ENCODE measurements around the gene NODAL. TPM values are rescaled to one million over a fixed set of nuclear protein-coding genes. Genes with fewer than 3 reads are reported as not detected.

NODAL gene
- total and polyA plus RNA-seq, 7 experiments from 2014 or later: not detected

DNA sequence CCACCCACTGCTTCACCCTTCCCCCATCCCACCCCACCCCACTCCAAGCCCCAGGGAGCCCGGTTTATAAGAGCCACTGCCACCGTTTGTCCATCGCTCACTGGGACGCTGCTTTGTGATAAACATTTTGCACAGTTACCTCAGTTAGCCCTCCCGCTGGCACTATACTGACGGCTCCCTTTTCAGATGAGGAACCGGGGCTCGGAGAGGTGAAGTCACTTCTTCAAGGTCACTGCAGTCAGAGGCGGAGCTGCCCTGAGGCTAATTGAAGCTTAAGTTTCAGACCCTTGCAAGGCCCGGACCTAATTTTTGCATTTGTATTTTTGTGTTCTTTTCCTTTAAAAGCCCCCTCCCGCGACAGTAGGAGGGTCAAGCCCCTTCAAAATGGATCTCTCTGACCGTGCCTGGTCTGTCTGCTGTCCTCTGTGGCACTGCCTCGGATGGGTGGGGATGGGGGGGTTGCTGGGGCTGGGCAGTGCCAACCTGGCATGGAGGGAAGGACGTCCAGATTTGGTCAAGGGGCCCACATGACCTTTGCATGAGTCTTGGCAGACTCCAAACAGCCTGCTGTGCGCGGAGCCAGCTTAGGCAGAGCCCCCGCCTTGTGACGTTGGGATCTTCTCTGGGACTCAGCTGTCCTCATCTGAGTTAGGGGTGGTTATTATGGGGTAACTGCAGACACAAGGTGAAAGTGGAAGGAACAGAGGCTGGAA, 17.7 kb upstream of the NODAL start:
- Mint-ChIP-seq H3K27me3 (peaks cover 23 to 60% (median 39%) of the 10 kb centered on the region in 5 donors), H3K9me3 (no peaks in the 10 kb centered on the region), H3K4me3 (peak overlapping the region in 2 of 10 donors; percentile 47 to 55), H3K27ac (no peak overlapping the region), H3K36me3 (no peaks in the 10 kb centered on the region), H3K4me1 (peaks cover 0 to 8% (median 3%) of the 10 kb centered on the region in 7 donors)
- intact Hi-C loops (cut with micrococcal nuclease): no loop called here
- CTCF ChIA-PET: interaction anchor here (0.5 to 1.0 kb wide), 2 partner anchors 10 to 299 kb away, joined by 3 to 4 read pairs; no protein-coding TSS in a partner anchor
- ATAC-seq (no peak), DNase-seq (no peak)
- Histone ChIP-seq H3K4me3 (ENCODE audit: low read length) (no peak overlapping the region), H3K27me3 (ENCODE audit: control insufficient read depth in 2 of 2, insufficient read depth in 2 of 2, low read length in 2 of 2) (peaks cover 0 to 4% of the 10 kb centered on the region in 2 donors), H3K36me3 (ENCODE audit: control insufficient read depth in 2 of 3, insufficient read depth in 3 of 3, low read length in 3 of 3) (no peaks in the 10 kb centered on the region), H3K9me3 (ENCODE audit: control insufficient read depth in 2 of 3, low read length in 3 of 3) (no peaks in the 10 kb centered on the region), H3K27ac (ENCODE audit: low read depth, low read length) (no peak overlapping the region), H3K4me1 (ENCODE audit: control insufficient read depth in 2 of 2, insufficient read depth in 2 of 2, low read length in 2 of 2) (no peaks in the 10 kb centered on the region)
- POLR2A ChIA-PET: interaction anchor here (0.6 kb wide), 1 partner anchor 157 kb away, joined by 3 read pairs; no protein-coding TSS in a partner anchor

- ATAC-seq: peak; percentile 49
- H3K9me3 Mint-ChIP-seq: no peaks in the 10 kb centered on the region
Measured at GRCh38 chr10:70458329-70459060, 17.0 kb upstream of the NODAL start.

GRCh38 chr10:70457759-70458305, 16.4 kb upstream of the NODAL start:
- DNase-seq (no peak), ATAC-seq (no peak)
- peaks cover 0 to 8% (median 3%) of the 10 kb centered on the region in 7 donors for H3K4me1 Mint-ChIP-seq
- no peaks in the 10 kb centered on the region for H3K36me3 ChIP-seq (ENCODE audit: control insufficient read depth in 2 of 3, insufficient read depth in 3 of 3, low read length in 3 of 3)
- H3K4me3 ChIP-seq (ENCODE audit: low read length): no peak overlapping the region
- no peaks in the 10 kb centered on the region for H3K4me1 ChIP-seq (ENCODE audit: control insufficient read depth in 2 of 2, insufficient read depth in 2 of 2, low read length in 2 of 2)
- H3K36me3 Mint-ChIP-seq: no peaks in the 10 kb centered on the region
- H3K4me3 Mint-ChIP-seq: peak overlapping the region in 5 of 10 donors; percentile 30 to 55 (median 40)
- peaks cover 0 to 4% of the 10 kb centered on the region in 2 donors for H3K27me3 ChIP-seq (ENCODE audit: control insufficient read depth in 2 of 2, insufficient read depth in 2 of 2, low read length in 2 of 2)
- ChIA-PET POLR2A (no interaction called here), CTCF (no interaction called here)
- intact Hi-C loops (cut with micrococcal nuclease): no loop called here
- H3K27me3 Mint-ChIP-seq: peaks cover 23 to 62% (median 39%) of the 10 kb centered on the region in 5 donors
- H3K9me3 Mint-ChIP-seq: no peaks in the 10 kb centered on the region
- no peaks in the 10 kb centered on the region for H3K9me3 ChIP-seq (ENCODE audit: control insufficient read depth in 2 of 3, low read length in 3 of 3)
- H3K27ac ChIP-seq (ENCODE audit: low read depth, low read length): no peak overlapping the region
- H3K27ac Mint-ChIP-seq: no peak overlapping the region

More at GRCh38 chr10:70458329-70459060, 17.0 kb upstream of the NODAL start:
- H3K27me3 Mint-ChIP-seq: peaks cover 23 to 62% (median 39%) of the 10 kb centered on the region in 5 donors
- DNase-seq: peak in 1 of 9 donors; percentile 60
- H3K27me3 ChIP-seq (ENCODE audit: control insufficient read depth in 2 of 2, insufficient read depth in 2 of 2, low read length in 2 of 2): peaks cover 0 to 4% of the 10 kb centered on the region in 2 donors
- ChIA-PET POLR2A (interaction anchor here (0.6 kb wide), 1 partner anchor 158 kb away, joined by 3 read pairs; no protein-coding TSS in a partner anchor), CTCF (interaction anchor here (0.5 to 1.0 kb wide), 2 partner anchors 10 to 300 kb away, joined by 3 to 4 read pairs; no protein-coding TSS in a partner anchor)
- no peaks in the 10 kb centered on the region for H3K4me1 ChIP-seq (ENCODE audit: control insufficient read depth in 2 of 2, insufficient read depth in 2 of 2, low read length in 2 of 2)
- H3K36me3 Mint-ChIP-seq: no peaks in the 10 kb centered on the region
- intact Hi-C loops (cut with micrococcal nuclease): no loop called here
- no peak overlapping the region for H3K4me3 ChIP-seq (ENCODE audit: low read length)
- H3K36me3 ChIP-seq (ENCODE audit: control insufficient read depth in 2 of 3, insufficient read depth in 3 of 3, low read length in 3 of 3): no peaks in the 10 kb centered on the region
- peak overlapping the region in 1 of 9 donors; percentile 45 for H3K27ac Mint-ChIP-seq
- H3K4me1 Mint-ChIP-seq: peaks cover 0 to 8% (median 3%) of the 10 kb centered on the region in 7 donors
- H3K4me3 Mint-ChIP-seq: peak overlapping the region in 7 of 10 donors; percentile 45 to 71 (median 55)
- H3K9me3 ChIP-seq (ENCODE audit: control insufficient read depth in 2 of 3, low read length in 3 of 3): no peaks in the 10 kb centered on the region
- no peak overlapping the region for H3K27ac ChIP-seq (ENCODE audit: low read depth, low read length)

DNA sequence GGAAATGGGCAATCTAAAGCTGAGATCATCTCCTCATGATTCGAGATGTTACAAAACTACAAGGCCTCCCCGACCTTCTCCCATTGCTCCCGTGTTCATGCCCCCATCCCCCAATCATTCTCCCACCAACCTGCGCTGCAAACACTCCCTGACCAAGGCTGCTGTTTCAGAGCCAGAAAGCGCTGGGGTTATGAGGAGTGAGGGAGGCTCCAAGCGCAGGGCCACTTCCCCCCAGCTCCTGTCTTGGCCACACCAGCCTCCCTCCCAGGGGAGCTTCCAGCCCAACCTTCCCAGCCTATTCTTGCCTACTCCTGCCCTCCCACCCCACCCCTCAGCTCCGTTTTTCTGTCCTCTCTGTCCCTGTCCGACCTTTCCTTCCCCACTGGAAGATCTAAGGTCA, 14.7 kb upstream of the NODAL start:
- ATAC-seq (no peak), DNase-seq (no peak)
- Histone ChIP-seq H3K4me1 (ENCODE audit: control insufficient read depth in 2 of 2, insufficient read depth in 2 of 2, low read length in 2 of 2) (no peaks in the 10 kb centered on the region), H3K4me3 (ENCODE audit: low read length) (no peak overlapping the region), H3K36me3 (ENCODE audit: control insufficient read depth in 2 of 3, insufficient read depth in 3 of 3, low read length in 3 of 3) (no peaks in the 10 kb centered on the region), H3K9me3 (ENCODE audit: control insufficient read depth in 2 of 3, low read length in 3 of 3) (no peaks in the 10 kb centered on the region), H3K27ac (ENCODE audit: low read depth, low read length) (no peak overlapping the region), H3K27me3 (ENCODE audit: control insufficient read depth in 2 of 2, insufficient read depth in 2 of 2, low read length in 2 of 2) (peaks cover 0 to 4% of the 10 kb centered on the region in 2 donors)
- ChIA-PET CTCF (no interaction called here), POLR2A (interaction anchor here (0.6 to 0.7 kb wide), 2 partner anchors 55 to 1366 kb away, joined by 3 read pairs; no protein-coding TSS in a partner anchor)
- Mint-ChIP-seq H3K4me1 (peaks cover 0 to 6% (median 3%) of the 10 kb centered on the region in 7 donors), H3K27me3 (peaks cover 23 to 59% (median 37%) of the 10 kb centered on the region in 5 donors), H3K36me3 (no peaks in the 10 kb centered on the region), H3K27ac (no peak overlapping the region), H3K9me3 (no peaks in the 10 kb centered on the region), H3K4me3 (no peak overlapping the region)
- intact Hi-C loops (cut with micrococcal nuclease): no loop called here

- Mint-ChIP-seq H3K27ac (peak overlapping the region in 1 of 9 donors; percentile 38), H3K27me3 (peaks cover 19 to 53% (median 28%) of the 10 kb centered on the region in 5 donors)
- CTCF ChIA-PET: no interaction called here
Measured at GRCh38 chr10:70455213-70455630, 13.7 kb upstream of the NODAL start.

DNA sequence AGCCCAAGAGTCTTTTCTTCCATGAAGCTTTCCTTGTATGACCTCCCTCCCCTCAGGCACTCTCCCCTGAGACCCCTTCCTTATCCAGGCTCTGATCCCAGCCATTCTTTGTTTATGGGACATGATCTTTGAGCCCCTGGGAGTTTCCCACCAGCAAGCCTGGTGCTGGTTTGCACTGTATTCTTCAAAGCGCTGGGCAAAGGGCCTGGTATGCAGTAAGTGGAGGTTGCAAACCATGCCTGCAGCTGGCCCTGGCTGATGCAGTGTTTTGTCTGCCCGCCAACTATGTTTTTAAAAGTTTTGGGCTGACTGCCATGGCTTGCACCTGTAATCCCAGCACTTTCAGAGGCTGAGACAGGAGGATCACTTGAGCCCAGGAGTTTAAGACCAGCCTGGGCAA, 6.8 kb upstream of the NODAL start:
- no peak for ATAC-seq
- Mint-ChIP-seq H3K27me3 (peaks cover 0 to 28% (median 5%) of the 10 kb centered on the region in 5 donors), H3K4me3 (no peak overlapping the region), H3K4me1 (no peaks in the 10 kb centered on the region), H3K27ac (no peak overlapping the region), H3K9me3 (no peaks in the 10 kb centered on the region), H3K36me3 (no peaks in the 10 kb centered on the region)
- Histone ChIP-seq H3K9me3 (ENCODE audit: control insufficient read depth in 2 of 3, low read length in 3 of 3) (no peaks in the 10 kb centered on the region), H3K27ac (ENCODE audit: low read depth, low read length) (no peak overlapping the region), H3K4me1 (ENCODE audit: control insufficient read depth in 2 of 2, insufficient read depth in 2 of 2, low read length in 2 of 2) (no peaks in the 10 kb centered on the region), H3K4me3 (ENCODE audit: low read length) (no peak overlapping the region), H3K27me3 (ENCODE audit: control insufficient read depth in 2 of 2, insufficient read depth in 2 of 2, low read length in 2 of 2) (no peaks in the 10 kb centered on the region), H3K36me3 (ENCODE audit: control insufficient read depth in 2 of 3, insufficient read depth in 3 of 3, low read length in 3 of 3) (no peaks in the 10 kb centered on the region)
- no peak for DNase-seq
- intact Hi-C loops (cut with micrococcal nuclease): no loop called here
- CTCF ChIA-PET: interaction anchor here (1.1 to 2.2 kb wide), 2 partner anchors 13 to 17 kb away, joined by 6 to 8 read pairs; no protein-coding TSS in a partner anchor
- POLR2A ChIA-PET: no interaction called here

More at GRCh38 chr10:70455213-70455630, 13.7 kb upstream of the NODAL start:
- DNase-seq (no peak), ATAC-seq (no peak)
- H3K9me3 ChIP-seq (ENCODE audit: control insufficient read depth in 2 of 3, low read length in 3 of 3): no peaks in the 10 kb centered on the region
- no peak overlapping the region for H3K4me3 ChIP-seq (ENCODE audit: low read length)
- no peak overlapping the region for H3K27ac ChIP-seq (ENCODE audit: low read depth, low read length)
- H3K4me3 Mint-ChIP-seq: no peak overlapping the region
- no peaks in the 10 kb centered on the region for H3K36me3 Mint-ChIP-seq
- POLR2A ChIA-PET: interaction anchor here (0.6 to 0.7 kb wide), 2 partner anchors 54 to 1367 kb away, joined by 3 read pairs; no protein-coding TSS in a partner anchor
- H3K27me3 ChIP-seq (ENCODE audit: control insufficient read depth in 2 of 2, insufficient read depth in 2 of 2, low read length in 2 of 2): peaks cover 0 to 4% of the 10 kb centered on the region in 2 donors
- H3K4me1 Mint-ChIP-seq: peaks cover 0 to 4% (median 0%) of the 10 kb centered on the region in 7 donors
- H3K36me3 ChIP-seq (ENCODE audit: control insufficient read depth in 2 of 3, insufficient read depth in 3 of 3, low read length in 3 of 3): no peaks in the 10 kb centered on the region
- H3K4me1 ChIP-seq (ENCODE audit: control insufficient read depth in 2 of 2, insufficient read depth in 2 of 2, low read length in 2 of 2): no peaks in the 10 kb centered on the region
- H3K9me3 Mint-ChIP-seq: no peaks in the 10 kb centered on the region
- intact Hi-C loops (cut with micrococcal nuclease): no loop called here
